DMS 273 treated with DMSO at 0.1 percent for 48 hours (cell line): ENCODE results near the gene SENP1.

Source experiments
- DNase-seq: peaks from one replicate; lab custom pipeline; 2025; lab: John Stamatoyannopoulos, UW

The SENP1 gene

GRCh38 chr12:48000878-48001504 is 104.9 kb downstream of the SENP1 start:
- no peak for DNase-seq

- DNase-seq, result no peak
Measured at GRCh38 chr12:47999816-48000215, 106.1 kb downstream of the SENP1 start.

- DNase-seq, result no peak
Measured at GRCh38 chr12:47997321-47997720, 108.6 kb downstream of the SENP1 start.

GRCh38 chr12:47995981-47996401 is 109.9 kb downstream of the SENP1 start:
- no peak for DNase-seq

- DNase-seq, result no peak
Measured at GRCh38 chr12:47993491-47993890, 112.4 kb downstream of the SENP1 start.
